Thyroid gland (tissue), 4 donors: Measurements from ENCODE around the gene MREG.

Source experiments
- POLR2A ChIP-seq, 2 donors: fragments of 450-650 bp; IDR thresholded peaks; one replicate each; pipeline ENCODE4 v1.6.1; 2017; ENCODE audit warnings: antibody characterized with exemption in 2 of 2, mild to moderate bottlenecking in 2 of 2, moderate library complexity in 1 of 2
- TF ChIP-seq, protein P1 (sequence below), 6 experiments: fragments of 200-600 bp in 3 of 6; fragments of 450-650 bp in 3 of 6; sonication (generic) in 3 of 6; IDR thresholded peaks; one replicate each; pipeline ENCODE4 v1.5.1; 2016 to 2019; ENCODE audit warnings: antibody characterized with exemption in 6 of 6, mild to moderate bottlenecking in 2 of 6, inconsistent platforms in 1 of 6, moderate library complexity in 1 of 6

GRCh38 chr2:215994911-215995310 is 18.4 kb downstream of the MREG start:
- TF ChIP-seq, protein P1, sequence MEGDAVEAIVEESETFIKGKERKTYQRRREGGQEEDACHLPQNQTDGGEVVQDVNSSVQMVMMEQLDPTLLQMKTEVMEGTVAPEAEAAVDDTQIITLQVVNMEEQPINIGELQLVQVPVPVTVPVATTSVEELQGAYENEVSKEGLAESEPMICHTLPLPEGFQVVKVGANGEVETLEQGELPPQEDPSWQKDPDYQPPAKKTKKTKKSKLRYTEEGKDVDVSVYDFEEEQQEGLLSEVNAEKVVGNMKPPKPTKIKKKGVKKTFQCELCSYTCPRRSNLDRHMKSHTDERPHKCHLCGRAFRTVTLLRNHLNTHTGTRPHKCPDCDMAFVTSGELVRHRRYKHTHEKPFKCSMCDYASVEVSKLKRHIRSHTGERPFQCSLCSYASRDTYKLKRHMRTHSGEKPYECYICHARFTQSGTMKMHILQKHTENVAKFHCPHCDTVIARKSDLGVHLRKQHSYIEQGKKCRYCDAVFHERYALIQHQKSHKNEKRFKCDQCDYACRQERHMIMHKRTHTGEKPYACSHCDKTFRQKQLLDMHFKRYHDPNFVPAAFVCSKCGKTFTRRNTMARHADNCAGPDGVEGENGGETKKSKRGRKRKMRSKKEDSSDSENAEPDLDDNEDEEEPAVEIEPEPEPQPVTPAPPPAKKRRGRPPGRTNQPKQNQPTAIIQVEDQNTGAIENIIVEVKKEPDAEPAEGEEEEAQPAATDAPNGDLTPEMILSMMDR (IDR thresholded peaks at IDR 0.05) = no peak
- TF ChIP-seq POLR2A (IDR thresholded peaks at IDR 0.05) = no peak
